ENCODE measurements around the gene MYO1D.
A peak's percentile ranks its signal among the peaks of the same experiment; 100 is the strongest.
"Not testable (repeated sequence)": the region's sequence is repeated elsewhere in the genome, so short reads cannot be mapped to it uniquely, and the experiment has no call there.

The MYO1D gene

DNA sequence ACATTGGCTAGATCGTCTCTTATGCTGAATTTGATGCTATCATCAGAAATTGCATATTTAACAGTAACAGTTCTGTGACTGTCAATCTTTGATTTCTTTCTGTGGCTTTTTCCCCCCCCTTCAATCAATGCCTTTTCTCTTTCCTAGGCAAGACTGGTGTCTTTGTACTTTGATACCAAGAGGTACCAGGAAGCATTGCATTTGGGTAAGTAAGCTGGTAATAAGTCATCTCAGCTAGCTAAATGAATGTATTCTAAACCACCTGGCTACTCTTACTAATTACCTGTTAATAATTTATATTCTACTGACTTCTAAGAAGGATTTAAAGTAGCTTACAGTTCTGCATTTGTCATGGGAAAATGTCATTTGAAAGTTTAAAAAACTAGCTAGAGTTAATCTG, 412.6 kb downstream of the MYO1D start:
- no peak for DNase-seq (ENCODE audit: low read depth, low spot score)

DNA sequence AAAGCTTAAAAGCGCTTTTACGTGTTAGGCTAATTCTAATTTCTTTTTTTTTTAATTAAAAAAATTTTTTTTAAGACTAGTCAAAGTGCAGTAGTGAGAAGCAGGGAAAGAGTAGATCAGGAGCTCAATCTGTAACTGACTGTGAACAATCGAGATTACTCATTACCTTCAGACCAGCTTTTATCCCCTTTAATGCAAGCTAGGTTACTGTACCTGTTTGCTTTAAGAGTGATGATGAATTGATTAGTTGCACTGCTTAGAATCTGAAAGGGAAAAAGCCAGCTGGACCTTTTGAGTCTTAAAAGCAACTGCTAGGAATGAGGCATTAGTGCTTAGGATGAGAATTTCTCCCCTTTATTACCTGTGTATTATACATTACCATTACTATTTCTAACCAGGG, 413.6 kb downstream of the MYO1D start:
- no peak for DNase-seq (ENCODE audit: low read depth, low spot score)

DNA sequence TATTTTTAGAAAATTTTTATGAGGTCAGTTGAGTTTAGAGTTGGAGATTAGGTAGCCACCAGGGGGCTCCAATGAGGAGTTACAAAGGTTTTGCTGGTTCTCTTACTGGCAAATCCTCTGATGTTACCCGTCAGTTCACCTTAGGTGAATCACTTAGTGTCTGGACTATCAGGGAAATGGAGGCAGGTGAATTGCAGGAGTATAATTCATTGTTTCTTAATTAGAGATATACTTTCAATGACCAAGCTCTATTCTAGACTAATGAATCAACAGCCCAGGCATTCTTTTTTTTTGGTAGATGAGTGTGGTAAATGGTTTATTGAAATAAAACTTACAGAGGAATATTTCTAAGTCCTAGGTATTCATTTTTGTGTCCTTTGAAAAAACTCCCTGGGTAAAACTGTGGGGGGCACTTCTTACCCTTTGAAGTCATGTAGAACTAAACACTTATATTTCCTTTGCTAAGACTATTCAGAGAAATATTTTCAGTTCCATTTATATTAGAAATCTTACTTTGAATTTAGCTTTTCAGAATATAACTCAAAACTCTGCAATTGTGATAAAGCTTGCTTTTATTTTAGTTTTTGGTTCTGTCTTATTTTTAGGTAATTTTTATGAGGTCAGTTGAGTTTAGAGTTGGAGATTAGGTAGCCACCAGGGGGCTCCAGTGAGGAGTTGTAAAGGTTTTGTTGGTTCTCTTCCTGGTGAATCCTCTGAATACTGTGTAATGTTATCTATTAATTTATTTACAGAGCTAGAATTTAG, 414.9 kb downstream of the MYO1D start:
- DNase-seq (ENCODE audit: low read depth, low spot score) = no peak

DNA sequence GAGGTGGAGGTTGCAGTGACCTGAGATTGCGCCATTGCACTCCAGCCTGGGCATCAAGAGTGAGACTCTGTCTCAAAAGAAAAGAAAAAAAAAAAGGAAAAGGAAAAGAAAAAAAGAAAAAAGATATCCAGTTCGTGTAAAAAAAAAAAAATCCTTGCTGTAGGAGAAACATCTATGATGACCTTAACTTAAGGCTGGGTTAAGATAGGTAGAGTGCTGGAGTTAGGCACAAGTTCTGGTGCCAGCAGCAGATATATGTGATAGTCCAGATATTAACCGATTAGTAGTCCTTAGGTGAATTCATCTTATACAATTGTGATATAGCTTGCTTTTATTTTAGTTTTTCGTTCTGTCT, 415.4 kb downstream of the MYO1D start:
- no peak for DNase-seq (ENCODE audit: low read depth, low spot score)

DNA sequence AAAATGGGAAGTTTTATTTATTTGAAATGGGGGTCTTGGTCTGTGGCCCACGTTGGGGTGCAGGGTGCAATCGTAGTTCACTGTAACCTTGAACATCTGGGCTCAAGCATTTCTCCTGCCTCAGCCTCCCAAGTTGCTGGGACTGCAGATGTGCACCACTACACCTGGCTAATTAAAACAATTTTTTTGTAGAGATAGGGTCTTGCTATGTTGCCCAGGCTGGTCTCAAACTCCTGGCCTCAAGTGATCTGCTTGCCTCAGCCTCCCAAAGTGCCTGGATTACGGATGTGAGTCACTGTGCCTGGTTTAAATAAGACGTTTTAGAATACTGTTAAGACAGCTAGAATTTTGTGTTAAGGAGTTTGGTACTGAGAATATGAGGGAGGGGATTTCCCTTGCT, 416.9 kb downstream of the MYO1D start:
- no peak for DNase-seq (ENCODE audit: low read depth, low spot score)

DNA sequence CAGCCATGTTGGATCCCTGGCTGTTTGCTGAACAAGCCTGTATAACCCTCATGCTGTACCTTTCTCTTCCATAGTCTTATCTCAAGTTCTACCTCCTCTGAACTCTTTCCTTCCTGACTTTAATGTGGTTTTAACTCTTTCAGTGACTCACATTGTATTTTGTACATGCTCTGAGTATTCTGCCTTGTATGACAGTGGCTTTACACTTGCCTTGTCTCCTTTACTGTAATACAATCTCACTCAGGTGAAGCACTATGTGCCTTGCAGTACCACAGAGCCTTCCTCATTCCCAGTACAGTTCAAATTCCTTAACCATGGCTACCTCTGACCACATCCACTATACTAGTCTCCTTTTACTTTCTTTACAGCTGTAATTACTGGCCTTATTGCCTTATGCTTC, 418.6 kb downstream of the MYO1D start:
- DNase-seq (ENCODE audit: low read depth, low spot score) = no peak

DNA sequence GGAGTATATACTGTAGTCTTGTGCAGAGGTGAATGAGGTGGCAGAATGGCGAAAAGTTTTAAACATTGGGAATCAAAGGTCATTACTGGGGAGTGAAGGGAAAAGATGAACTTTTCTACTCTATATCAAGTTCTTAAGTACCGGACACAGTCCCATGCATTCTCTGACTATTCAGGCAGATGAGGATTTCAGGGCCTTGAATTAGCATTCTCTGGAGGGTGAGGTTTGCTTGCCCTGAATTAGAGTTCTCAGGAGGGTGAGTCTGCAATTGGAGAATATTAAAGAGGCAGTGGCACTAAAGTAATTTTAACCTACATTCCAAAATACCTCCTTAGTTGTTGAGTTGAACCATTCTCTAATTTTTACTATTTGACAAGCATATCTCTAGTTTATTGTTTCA, 423.6 kb downstream of the MYO1D start:
- no peak for DNase-seq (ENCODE audit: low read depth, low spot score)

DNA sequence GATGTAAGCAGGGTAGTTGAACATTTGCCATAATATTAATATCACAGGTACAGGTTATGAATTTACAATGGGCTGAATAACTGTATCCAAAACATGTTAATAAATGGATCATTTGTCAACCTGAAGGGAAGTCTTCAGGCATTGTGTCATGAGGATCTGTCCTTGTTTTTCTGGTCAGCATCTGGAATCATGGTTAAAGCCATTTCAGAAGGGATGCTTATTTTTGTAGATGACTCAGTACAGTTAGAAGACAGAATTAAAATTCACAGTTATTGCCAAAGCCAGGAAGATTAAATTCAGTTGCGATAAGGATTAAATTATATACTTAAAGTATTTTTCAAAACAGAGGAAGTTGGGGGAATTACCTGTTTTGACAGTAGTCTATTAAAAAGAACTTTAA, 424.6 kb downstream of the MYO1D start:
- no peak for DNase-seq (ENCODE audit: low read depth, low spot score)

DNA sequence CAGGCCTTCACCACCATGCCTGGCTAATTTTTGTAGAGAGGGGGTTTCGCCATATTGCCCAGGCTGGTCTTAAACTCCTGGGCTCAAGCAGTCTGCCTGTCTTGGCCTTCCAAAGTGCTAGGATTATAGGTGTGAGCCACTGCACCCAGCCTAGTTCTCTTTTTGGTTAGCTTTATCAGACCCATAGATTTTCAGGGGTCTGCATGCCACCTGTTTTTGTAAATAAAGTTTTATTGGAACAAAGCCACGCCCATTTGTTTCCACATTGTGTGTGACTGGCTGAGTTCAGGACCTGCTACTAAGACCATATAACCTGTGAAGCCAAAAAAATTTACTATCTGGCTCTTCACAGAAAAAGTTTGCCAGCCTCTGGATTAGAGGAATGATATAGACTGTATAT, 425.0 kb downstream of the MYO1D start:
- DNase-seq (ENCODE audit: low read depth, low spot score) = no peak

DNA sequence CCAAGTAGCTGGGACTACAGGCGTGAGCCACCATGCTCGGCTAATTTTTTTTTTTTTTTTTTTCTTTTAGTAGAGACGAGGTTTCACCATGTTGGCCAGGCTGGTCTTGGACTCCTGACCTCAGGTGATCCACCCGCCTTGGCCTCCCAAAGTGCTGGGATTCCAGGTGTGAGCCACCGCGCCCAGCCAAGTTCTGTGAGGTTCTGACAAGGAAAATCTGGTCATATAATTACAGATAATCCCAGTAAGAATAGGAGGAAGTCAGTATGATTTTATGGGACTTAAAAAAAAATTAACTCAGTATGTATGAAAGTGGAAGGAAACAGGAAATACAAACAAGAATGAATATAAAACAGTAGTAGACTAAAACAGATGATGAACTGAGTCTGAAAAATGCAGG, 426.5 kb downstream of the MYO1D start:
- not testable (repeated sequence) for DNase-seq (ENCODE audit: low read depth, low spot score)

DNA sequence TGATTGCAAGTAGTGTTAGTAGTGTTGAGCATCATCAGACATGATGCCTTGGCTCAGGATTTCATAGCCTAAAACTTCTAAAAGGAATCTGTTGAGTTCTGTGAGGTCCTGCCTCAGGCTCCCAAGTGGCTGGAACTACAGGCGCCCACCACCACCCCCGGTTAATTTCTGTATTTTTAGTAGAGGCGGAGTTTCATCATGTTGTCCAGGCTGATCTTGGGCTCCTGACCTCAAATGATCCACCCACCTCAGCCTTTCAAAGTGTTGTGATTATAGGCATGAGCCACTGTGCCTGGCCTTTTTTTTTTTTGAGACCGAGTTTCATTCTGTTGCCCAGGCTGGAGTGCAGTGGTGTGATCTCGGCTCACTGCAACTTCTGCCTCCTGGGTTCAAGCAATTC, 427.0 kb downstream of the MYO1D start:
- no peak for DNase-seq (ENCODE audit: low read depth, low spot score)

DNA sequence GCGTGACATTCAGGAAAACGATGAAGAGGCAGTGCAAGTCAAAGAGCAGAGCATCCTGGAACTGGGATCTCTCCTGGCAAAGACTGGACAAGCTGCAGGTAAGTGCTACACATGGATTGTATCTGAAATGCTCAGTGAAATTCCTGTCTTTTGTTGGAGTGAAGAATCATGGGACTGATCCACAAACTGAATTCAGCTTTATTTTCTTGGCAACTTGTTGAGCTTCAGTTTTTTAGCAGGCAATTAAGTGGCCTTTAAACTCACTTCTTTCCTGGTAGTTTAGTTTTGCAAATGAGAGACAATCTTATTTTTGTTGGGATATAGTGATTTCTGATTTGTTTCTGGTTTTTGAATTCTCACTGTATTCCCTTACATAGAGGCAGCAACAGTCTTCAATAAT, 430.0 kb downstream of the MYO1D start:
- no peak for DNase-seq (ENCODE audit: low read depth, low spot score)

DNA sequence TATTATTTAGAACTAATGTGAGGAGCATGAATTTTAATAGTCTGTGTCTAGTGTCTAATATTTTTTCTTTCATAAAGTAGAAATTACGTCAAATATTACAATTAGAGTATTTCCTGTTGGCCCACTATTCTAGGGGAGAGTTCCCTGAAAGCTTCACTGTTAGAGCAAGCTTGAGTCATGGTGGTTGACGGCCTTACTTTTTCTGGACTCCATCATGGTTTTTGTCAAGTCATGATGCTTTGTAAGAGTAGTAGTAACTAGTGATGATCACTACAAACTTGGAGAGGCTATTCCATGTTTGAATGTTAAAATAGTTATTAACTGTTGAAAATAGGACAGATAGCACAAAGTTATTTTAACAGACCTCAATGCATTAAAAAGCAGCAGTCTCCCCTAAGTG, 431.0 kb downstream of the MYO1D start:
- DNase-seq (ENCODE audit: low read depth, low spot score) = no peak

DNA sequence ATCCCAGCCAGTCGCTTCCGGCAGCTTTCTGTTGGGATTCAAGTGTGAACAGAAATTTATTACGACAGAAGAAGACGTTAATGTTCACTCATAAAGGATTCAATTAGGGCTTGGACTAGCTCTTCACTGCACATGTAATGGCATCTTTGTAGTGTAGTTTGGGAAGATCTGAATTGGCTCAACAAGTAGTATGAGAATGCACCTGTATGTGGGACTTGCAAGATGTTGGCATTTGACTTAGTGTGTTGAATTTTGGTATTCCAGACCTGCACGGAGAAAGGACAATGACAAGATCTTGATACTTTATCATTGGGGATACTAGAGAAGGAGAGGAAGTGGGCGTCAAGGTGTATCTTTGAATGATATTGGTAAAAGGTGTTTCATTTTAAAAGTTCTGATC, 431.4 kb downstream of the MYO1D start:
- DNase-seq (ENCODE audit: low read depth, low spot score) = no peak

DNA sequence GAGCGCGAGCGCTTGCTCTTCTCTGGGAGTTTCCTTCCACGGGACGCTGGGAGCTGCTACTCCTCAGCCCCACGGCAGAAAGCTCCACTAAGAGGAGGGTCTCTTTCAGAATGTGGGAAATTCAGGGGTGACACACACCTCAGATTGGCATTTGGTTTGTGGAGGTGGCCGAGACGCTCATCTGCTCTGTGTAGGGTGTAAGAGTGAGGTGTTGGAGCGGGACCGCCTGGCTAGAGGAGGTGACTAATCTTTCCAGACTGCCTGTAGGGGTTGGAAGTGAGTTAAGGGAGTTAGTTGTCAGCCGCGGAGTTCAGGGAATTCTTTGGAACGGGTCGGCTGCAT, 431.9 kb downstream of the MYO1D start:
- no peak for DNase-seq (ENCODE audit: low read depth, low spot score)

DNA sequence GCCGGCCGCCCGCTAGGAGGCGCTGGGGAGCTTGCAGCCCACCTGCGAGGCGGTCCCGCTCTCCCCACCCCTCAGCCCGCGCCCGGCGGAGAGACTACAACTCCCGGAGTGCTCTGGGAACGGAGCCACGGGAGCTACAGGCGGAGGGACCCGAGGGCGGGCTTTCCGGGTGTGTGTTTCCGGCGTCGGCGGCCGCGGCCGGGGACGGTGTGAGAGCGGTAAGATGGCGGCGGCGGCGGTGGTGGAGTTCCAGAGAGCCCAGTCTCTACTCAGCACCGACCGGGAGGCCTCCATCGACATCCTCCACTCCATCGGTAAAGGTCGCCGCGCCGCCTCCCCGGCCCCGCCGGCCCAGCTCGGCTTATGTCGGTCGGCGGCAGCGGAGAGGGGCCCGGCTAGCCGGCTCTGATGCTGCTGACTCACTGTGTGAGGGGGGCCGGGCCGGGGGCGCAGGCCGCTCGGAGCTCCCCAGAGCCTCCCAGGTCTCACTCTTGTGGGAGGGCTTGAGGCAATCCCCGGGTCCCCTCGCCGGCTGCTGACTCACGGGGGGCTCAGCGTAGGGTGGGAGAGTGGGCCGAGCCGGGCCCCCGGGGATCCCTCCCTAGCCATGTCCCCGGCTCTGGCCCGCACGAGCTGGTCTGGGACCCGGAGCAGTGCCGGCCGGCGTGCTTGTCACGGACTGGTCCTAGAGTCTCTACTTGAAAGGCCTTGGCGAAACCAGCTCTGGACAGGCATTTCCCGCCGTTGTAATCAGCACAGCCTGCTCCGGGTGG, 432.4 kb downstream of the MYO1D start, which contains the start of gene PSMD11:
TSS of gene PSMD11 (plus strand) at position 210 of the 773 bp plus-strand sequence. CDS start at position 224, 14 bp downstream.
- peak; percentile 86 for DNase-seq (ENCODE audit: low read depth, low spot score)

DNA sequence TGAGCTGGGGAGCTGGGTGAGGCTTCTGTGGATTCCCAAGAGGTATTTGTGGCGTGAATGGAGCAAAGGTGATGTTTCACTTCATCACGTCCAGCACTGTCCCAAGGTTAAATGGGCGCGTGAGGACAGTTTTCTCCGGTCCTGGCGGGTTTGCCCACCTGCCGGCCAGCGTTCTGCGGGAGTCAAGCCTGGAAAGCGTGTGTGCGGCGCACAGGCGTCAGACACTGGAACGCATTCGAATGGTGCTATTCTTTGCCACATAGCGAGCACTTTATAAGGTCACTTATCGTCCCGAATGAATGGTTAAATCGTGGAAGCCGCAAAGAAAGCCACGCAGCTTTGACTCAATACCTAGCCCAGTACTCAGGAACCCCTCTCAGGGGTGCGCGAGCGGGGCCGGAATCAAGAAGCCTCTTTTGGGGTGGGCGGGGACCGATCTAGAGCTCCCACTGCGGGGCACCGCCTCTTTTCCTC, 433.1 kb downstream of the MYO1D start:
- DNase-seq (ENCODE audit: low read depth, low spot score) = no peak

Measured in iPS DF 19.7 (cell line).